ENCODE measurements around the gene SHD. TPM values are rescaled to one million over a fixed set of nuclear protein-coding genes. Genes with fewer than 3 reads are reported as not detected.

SHD gene
- total RNA-seq, 1 experiment from 2014 or later = 4.4 TPM

DNA sequence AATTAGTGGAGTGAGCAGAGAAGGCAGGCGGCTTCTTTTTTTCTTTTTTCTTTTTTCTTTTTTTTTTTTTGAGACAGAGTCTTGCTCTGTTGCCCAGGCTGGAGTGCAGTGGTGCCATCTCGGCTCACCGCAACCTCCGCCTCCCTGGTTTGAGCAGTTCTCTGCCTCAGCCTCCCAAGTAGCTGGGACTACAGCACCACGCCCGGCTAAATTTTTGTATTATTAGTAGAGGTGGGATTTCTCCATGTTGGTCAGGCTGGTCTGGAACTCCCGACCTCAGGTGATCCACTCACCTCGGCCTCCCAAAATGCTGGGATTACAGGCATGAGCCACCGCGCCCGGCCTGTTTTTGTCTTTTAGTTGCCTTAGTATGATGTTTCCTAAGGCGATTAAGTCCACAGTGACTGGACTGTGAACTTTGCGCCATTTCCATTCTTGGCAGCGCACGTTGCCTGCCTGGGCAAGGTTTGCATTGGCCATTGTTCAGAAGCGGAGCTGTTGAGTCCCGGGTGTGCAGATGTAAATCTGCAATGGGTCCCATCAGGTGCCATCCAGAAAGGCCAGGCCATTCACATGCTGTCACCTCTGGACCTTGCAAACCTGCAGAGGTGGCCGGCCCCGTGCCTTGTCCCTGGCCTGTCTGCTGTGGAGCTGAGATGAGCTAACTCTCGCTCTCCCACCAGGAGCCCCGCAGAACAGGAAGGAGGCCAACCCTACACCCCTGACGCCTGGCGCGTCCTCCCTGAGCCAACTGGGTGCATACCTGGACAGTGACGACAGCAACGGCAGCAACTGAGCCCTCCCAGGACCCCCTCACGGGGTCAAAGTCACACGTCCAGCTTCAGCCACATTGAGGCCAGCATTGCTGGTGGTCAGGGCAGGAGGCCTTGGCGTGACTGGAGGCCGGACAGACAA, 10.9 kb upstream of the SHD start:
- no peak overlapping the region for H4K5ac ChIP-seq (ENCODE audit: insufficient read length, low read depth, low read length)
- H3K27ac ChIP-seq (ENCODE audit: insufficient read length, low read depth, low read length) = no peak overlapping the region
- H2BK12ac ChIP-seq (ENCODE audit: insufficient read length, low read depth, low read length) = no peak overlapping the region
- no peak overlapping the region for H2AK5ac ChIP-seq (ENCODE audit: insufficient read length, low read length)
- H3K27me3 ChIP-seq (ENCODE audit: insufficient read depth, low read length) = no peaks in the 10 kb centered on the region
- H3K4me1 ChIP-seq (ENCODE audit: insufficient read depth, low read length) = no peaks in the 10 kb centered on the region
- H3K36me3 Mint-ChIP-seq (ENCODE audit: insufficient read depth in 1 of 3, low read depth in 3 of 3) = peaks cover 10 to 50% (median 28%) of the 10 kb centered on the region in 3 experiments; a peak in 6 of 7 replicates
- H4K91ac ChIP-seq (ENCODE audit: insufficient read length, low read depth, low read length) = no peak overlapping the region
- TF ChIP-seq, protein P1, sequence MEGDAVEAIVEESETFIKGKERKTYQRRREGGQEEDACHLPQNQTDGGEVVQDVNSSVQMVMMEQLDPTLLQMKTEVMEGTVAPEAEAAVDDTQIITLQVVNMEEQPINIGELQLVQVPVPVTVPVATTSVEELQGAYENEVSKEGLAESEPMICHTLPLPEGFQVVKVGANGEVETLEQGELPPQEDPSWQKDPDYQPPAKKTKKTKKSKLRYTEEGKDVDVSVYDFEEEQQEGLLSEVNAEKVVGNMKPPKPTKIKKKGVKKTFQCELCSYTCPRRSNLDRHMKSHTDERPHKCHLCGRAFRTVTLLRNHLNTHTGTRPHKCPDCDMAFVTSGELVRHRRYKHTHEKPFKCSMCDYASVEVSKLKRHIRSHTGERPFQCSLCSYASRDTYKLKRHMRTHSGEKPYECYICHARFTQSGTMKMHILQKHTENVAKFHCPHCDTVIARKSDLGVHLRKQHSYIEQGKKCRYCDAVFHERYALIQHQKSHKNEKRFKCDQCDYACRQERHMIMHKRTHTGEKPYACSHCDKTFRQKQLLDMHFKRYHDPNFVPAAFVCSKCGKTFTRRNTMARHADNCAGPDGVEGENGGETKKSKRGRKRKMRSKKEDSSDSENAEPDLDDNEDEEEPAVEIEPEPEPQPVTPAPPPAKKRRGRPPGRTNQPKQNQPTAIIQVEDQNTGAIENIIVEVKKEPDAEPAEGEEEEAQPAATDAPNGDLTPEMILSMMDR (conservative IDR thresholded peaks at IDR 0.05) = no peak
- no peak overlapping the region for H3T11ph ChIP-seq (ENCODE audit: low read length)
- H3K27me3 Mint-ChIP-seq (ENCODE audit: low read depth) = no peaks in the 10 kb centered on the region
- H3K56ac ChIP-seq (ENCODE audit: insufficient read length, low read depth, low read length) = no peak overlapping the region
- no peak overlapping the region for H3K14ac ChIP-seq (ENCODE audit: insufficient read depth, low read length)
- H4K20me1 ChIP-seq (ENCODE audit: control insufficient read depth, insufficient read depth, insufficient read length) = no peaks in the 10 kb centered on the region
- no peak overlapping the region for H3K4me2 ChIP-seq (ENCODE audit: insufficient read depth, insufficient read length, low read length)
- H2BK20ac ChIP-seq (ENCODE audit: low read depth, low read length, poor library complexity, severe bottlenecking) = no peak overlapping the region
- no peak overlapping the region for H3K4ac ChIP-seq (ENCODE audit: low read depth, low read length)
- no CpG with 5 or more reads among the region's 30 CpGs for WGBS (ENCODE audit: extremely low coverage, insufficient read length, low lambda C conversion rate)
- no peak overlapping the region for H2BK15ac ChIP-seq (ENCODE audit: low read depth, low read length)
- DNase-seq = no peak
- no peak overlapping the region for H3K18ac ChIP-seq (ENCODE audit: insufficient read length, low read depth, low read length)
- no peak overlapping the region for H2BK120ac ChIP-seq (ENCODE audit: low read depth, low read length, poor library complexity, severe bottlenecking)
- no peaks in the 10 kb centered on the region for H3K79me2 ChIP-seq (ENCODE audit: insufficient read depth, low read length)
- H3K23me2 ChIP-seq (ENCODE audit: insufficient read length, low read depth, low read length, poor library complexity, severe bottlenecking) = no peaks in the 10 kb centered on the region
- H3K9me3 ChIP-seq (ENCODE audit: control insufficient read depth, low read depth, low read length) = no peaks in the 10 kb centered on the region
- no peak overlapping the region for H2BK5ac ChIP-seq (ENCODE audit: insufficient read length, low read length)
- no peak overlapping the region for H3K9ac ChIP-seq (ENCODE audit: extremely low read depth, insufficient read length, low read length)
- no peaks in the 10 kb centered on the region for H3K9me3 Mint-ChIP-seq
- no peak overlapping the region for H3K27ac Mint-ChIP-seq
- no peaks in the 10 kb centered on the region for H3K79me1 ChIP-seq (ENCODE audit: insufficient read depth, low read depth, low read length, poor library complexity, severe bottlenecking)
- no peak overlapping the region for H3K23ac ChIP-seq (ENCODE audit: insufficient read length, low read depth, low read length)
- H3K4me3 Mint-ChIP-seq = no peak overlapping the region
- no peak overlapping the region for H4K8ac ChIP-seq (replicated peaks; ENCODE audit: insufficient read length, low read depth, low read length)
- no peak overlapping the region for H2AFZ ChIP-seq (ENCODE audit: low read length)
- H3K4me1 Mint-ChIP-seq = peaks cover 2 to 5% of the 10 kb centered on the region in 2 experiments; a peak in 3 of 4 replicates

All from H9 (cell line).